ENCODE measurements around the gene IVNS1ABP.
A peak's percentile ranks its signal among the peaks of the same experiment; 100 is the strongest.
"Not testable (repeated sequence)": the region's sequence is repeated elsewhere in the genome, so short reads cannot be mapped to it uniquely, and the experiment has no call there.

The IVNS1ABP gene

GRCh38 chr1:185317034-185317885, at the start of gene IVNS1ABP:
TSS of gene IVNS1ABP (minus strand) at chr1:185317243. CDS start at chr1:185309493, 7,750 bp downstream.
- peak; percentile 99 for DNase-seq

DNA sequence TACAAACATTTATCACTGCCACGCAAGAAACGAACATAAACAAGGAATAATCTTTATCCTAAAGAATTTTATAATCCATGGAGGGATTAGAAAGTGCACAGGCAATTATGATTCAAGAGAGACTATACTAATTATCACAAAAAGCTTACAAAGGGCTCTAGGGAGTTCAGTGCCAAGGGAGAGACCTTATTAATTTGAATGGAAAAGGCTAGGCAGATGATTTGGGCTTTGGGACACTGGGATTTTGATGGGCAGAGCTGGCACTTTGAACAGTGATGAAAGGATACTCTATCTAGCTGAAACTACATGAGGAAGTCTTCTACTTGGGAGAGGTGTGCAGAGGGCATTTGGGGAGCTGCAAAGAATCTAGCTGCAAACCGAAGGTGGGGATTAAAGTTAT, 48.9 kb upstream of the IVNS1ABP start:
- DNase-seq = no peak

- DNase-seq = not testable (repeated sequence)
Measured at GRCh38 chr1:185364528-185364927, 47.5 kb upstream of the IVNS1ABP start.

GRCh38 chr1:185363205-185363604, 46.2 kb upstream of the IVNS1ABP start:
- DNase-seq = no peak

GRCh38 chr1:185360714-185361113, 43.7 kb upstream of the IVNS1ABP start:
- no peak for DNase-seq

GRCh38 chr1:185358957-185359356, 41.9 kb upstream of the IVNS1ABP start:
- DNase-seq = no peak

DNA sequence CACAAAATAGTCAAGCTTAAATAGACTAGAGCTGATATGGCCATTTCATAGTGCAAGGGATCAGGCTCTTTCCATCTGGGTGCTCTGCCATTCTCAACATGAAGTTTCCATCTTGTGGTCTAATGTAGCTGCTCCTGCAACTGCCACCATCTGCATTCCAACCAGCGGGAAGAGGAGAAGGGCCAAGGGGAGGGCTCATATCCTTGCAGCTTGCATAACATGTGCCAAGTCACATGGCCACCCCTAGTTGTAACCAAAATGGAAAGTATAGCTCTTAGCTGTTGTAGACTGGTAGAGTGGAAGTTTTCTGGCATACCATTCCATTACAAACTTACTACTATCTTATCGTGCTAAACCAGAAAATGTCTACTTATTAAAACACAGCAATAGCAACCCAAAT, 38.9 kb upstream of the IVNS1ABP start:
- no peak for DNase-seq

- DNase-seq = peak; percentile 30
Measured at GRCh38 chr1:185353124-185353523, 36.1 kb upstream of the IVNS1ABP start.

DNA sequence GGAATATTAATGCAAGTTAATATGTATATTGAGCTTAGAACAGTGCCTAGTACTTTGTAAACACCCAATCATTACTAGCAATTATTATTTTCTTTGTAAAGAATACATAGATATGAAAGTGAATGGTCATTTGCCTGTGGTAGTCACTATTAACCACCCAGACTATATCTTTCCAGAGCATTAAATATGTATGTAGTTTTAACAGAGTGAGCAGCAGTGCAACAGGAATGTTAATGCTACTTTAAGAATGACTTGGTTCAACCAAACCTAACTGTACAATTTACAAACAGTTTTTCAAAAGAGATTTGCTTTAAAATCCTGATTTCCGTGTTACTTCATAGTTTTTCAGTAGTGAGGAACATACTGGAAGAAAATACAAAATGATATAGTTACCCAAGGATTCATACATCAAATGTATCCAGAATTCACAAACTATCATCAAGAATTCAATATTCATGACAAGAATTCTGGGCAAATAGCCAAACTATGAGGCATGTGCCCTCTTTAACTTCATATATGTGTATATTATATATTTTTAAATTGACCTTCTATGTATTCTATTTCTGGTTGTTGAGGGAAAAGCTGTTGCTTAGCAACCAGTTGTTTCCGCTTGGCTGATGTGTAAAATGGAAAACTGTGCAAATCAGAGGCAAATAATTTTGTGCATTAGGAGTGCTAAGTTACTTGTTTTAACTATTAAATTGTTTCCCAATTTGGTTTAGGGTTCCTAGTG, 34.9 kb upstream of the IVNS1ABP start:
- DNase-seq = peak; percentile 63

DNA sequence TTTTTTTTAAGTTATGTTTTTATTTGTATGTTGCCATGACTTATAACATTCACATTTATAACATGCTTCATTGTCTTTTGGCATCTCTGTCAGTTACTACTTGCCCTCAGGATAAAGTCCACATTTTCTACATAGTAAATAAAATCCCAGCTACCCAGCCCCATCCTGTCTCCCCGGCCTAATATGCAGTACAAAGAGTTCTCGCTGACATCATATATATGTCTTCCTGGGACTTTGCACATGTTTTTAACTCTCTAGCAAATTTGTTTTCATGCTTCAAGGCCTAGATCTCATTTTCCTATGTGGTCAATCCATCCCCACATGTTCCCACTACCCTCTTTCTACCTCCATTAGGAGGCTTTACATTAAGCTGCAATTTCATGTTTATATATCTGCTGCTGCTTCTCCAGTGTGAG, 33.0 kb upstream of the IVNS1ABP start:
- DNase-seq = no peak

DNA sequence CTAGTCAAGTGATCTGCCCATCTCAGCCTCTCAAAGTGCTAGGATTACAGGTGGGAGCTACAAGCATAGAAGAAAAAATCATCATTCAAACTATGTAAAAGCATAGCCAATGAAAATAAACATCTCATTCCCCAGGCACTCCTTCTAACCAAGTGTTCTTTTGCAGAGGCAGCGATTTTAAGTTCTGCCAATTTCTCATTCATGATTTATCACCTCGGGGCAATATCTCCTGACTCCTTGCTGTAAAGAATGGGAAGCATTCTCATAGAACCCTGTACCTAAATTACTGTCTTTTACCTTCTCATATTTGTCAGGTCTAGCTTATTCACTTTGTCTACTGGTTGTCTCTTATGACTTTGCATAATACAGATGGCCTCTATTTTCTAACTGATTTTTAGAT, 32.5 kb upstream of the IVNS1ABP start:
- DNase-seq = no peak

- DNase-seq = no peak
Measured at GRCh38 chr1:185348985-185349384, 31.9 kb upstream of the IVNS1ABP start.

DNA sequence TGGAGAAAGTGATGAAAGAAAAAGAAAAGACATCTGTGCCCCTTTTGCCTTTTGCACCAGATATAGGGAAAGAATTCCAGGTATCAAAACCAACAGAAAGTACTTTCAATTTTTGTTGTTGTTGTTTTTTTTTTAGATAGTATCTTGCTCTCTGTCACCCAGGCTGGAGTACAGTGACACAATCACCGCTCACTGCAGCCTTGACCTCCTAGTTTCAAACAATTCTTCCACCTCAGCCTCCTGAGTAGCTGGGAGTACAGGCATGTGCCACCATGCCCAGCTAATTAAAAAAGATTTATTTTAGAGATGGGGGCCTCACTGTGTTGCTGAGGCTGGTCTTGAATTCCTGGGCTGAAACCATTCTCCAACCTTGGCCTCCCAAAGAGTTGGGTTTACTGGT, 31.3 kb upstream of the IVNS1ABP start:
- no peak for DNase-seq

DNA sequence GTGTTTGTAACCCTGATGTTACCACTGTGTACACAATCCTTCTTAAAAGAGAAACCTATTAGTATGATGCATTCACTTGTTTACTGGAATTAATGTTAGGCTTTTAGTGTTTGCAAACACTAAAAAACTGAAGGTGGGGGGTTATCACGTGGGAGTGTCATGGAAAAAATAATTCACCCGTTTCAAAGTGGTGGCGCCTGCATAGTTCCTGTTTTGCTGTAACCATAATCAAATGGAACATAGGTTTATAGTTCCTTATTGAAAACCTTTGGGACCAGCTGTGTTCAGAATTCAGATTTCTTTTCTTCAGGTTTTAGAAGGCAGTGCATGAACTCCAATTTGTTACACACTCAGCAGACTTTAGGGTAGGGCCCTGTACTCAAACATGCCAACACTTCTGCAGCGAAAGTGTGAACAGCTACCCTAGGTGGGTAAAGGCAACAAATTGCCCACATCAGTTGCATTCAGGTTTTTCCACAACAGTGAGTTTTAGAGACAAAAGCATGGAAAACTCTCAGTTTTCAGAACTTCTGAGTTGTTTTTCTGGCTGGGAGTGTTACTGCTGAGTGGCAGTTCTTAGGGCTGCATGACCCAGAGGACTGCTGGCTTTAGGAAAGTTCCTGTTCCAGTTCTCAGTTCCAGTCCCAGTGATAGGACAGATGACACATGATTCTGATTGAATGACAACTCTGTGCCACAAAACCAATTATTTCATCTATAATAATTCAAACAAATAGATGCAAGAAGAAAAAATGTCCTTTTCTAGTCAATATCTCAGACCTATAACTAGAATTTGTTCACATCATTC, 29.1 kb upstream of the IVNS1ABP start:
- no peak for DNase-seq

- no peak for DNase-seq
Measured at GRCh38 chr1:185343306-185343705, 26.3 kb upstream of the IVNS1ABP start.

DNA sequence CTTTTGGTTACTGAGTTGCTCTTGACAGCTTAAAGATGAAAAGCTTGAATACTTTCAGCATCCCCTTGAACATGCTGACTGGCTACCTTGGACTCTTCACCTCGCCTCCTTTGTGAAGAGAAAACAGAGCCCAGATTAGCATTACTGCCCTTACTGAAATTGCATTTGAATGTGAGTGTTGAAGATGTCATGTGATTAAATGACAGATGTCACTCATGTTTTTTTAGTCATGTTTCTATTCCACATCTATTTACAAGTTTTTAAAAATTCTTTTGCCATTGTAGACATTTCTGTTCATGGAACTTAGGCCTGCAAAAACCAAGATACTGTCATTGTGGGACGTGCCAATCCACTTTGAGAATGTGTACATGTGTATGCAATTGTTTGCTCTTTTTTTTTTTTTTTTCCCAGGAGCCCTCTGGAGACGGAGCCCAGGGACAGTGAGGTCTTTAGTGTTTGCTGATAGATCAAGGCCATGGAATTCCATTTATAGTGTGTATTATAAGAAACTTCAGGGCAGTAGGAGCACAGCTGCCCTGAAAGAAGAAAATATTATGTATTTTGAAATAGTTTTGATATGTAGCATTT, 25.7 kb upstream of the IVNS1ABP start:
- DNase-seq = no peak

GRCh38 chr1:185342017-185342416, 25.0 kb upstream of the IVNS1ABP start:
- no peak for DNase-seq

DNA sequence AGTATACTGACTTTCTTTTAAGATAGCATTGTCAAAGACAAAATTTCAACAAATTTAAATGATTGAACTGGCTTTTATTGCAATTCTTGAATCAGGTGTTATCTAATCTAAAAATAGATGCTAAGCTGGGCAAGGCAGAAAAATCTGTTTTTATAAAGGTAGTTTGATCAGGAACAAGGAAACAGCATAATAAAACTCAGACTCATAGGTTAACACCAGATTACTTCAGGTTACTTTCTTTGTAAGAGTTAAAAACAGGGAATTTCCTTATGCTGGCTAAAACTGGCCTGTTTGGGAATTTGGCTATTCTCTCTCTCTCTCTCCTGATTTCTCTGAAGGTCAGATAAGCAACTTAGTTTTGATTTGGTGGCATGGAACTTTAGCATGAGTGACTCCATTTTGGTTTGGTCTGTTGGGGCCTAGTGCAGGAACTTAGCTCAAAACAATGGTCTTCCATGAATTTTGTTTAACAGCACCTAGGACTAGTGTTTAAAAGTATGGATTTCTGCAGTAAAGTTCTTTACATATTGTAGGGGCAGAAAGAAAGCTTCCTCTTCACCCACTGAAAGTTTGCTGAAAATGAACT, 24.2 kb upstream of the IVNS1ABP start:
- no peak for DNase-seq

- DNase-seq = no peak
Measured at GRCh38 chr1:185338719-185339622, 21.9 kb upstream of the IVNS1ABP start.

- DNase-seq = no peak
Measured at GRCh38 chr1:185337246-185337645, 20.2 kb upstream of the IVNS1ABP start.

DNA sequence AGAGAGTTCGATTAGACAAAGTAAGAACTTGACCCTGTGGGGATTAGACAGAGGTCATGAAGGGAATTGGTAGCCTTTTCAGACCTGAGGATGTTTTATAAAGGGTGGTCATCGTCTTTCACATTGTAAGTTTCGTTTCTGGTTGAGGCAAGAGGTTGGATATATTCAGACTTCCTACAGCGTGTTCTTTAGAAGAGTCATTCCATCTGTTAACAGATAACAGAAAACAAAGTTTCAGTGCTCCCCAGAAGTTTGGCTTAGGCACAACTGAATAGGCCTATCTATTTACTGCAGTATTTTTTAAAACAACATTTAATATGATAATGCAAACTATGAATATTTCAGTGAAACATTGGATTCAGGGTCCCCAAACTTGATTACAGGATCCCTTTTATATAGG, 17.1 kb upstream of the IVNS1ABP start:
- DNase-seq = no peak
